Mesothelial cell of epicardium (in vitro differentiated cells): ENCODE results near the gene SP9. TPM values are rescaled to one million over a fixed set of nuclear protein-coding genes. Genes with fewer than 3 reads are reported as not detected.

ENCODE experiments used
- DNase-seq, 2 experiments: peaks; one replicate each; pipeline ENCODE4 v3.0.0; 2021; ENCODE audit warnings: low spot score in 2 of 2; ENCODE audit not compliant: unreplicated experiment in 2 of 2
- H3K27ac Mint-ChIP-seq: 2 replicates; pipeline ENCODE4 v1.8.0; 2021; ENCODE audit warnings: mixed read lengths
- H3K27me3 Mint-ChIP-seq: 2 replicates; pipeline ENCODE4 v1.8.0; 2021; ENCODE audit warnings: low read depth, mixed read lengths
- H3K36me3 Mint-ChIP-seq: 2 replicates; pipeline ENCODE4 v1.8.0; 2021; ENCODE audit warnings: mixed read lengths
- H3K4me1 Mint-ChIP-seq: 2 replicates; pipeline ENCODE4 v1.8.0; 2021; ENCODE audit warnings: mixed read lengths
- H3K4me3 Mint-ChIP-seq: 2 replicates; pipeline ENCODE4 v1.8.0; 2021; ENCODE audit warnings: mild to moderate bottlenecking, moderate library complexity, mixed read lengths
- H3K9me3 Mint-ChIP-seq: 2 replicates; pipeline ENCODE4 v1.8.0; 2021; ENCODE audit warnings: mixed read lengths
- total RNA-seq: library from RNA; stranded (reverse); gene quantifications from 3 replicates; pipeline ENCODE4 v1.2.1, GENCODE V29; 2021
- TF ChIP-seq, protein P1 (sequence below): fragments of 200-600 bp; sonication (generic); IDR thresholded peaks from one replicate; pipeline ENCODE4 v1.5.0; 2021; ENCODE audit warnings: antibody characterized with exemption; ENCODE audit not compliant: unreplicated experiment

Gene SP9
- total RNA-seq, 1 donor from 2014 or later = 1.1 TPM

- no peak for DNase-seq
- H3K36me3 Mint-ChIP-seq = no peaks in the 10 kb centered on the region
- peaks cover 19% of the 10 kb centered on the region for H3K4me1 Mint-ChIP-seq
- no peaks in the 10 kb centered on the region for H3K9me3 Mint-ChIP-seq
- TF ChIP-seq, protein P1, sequence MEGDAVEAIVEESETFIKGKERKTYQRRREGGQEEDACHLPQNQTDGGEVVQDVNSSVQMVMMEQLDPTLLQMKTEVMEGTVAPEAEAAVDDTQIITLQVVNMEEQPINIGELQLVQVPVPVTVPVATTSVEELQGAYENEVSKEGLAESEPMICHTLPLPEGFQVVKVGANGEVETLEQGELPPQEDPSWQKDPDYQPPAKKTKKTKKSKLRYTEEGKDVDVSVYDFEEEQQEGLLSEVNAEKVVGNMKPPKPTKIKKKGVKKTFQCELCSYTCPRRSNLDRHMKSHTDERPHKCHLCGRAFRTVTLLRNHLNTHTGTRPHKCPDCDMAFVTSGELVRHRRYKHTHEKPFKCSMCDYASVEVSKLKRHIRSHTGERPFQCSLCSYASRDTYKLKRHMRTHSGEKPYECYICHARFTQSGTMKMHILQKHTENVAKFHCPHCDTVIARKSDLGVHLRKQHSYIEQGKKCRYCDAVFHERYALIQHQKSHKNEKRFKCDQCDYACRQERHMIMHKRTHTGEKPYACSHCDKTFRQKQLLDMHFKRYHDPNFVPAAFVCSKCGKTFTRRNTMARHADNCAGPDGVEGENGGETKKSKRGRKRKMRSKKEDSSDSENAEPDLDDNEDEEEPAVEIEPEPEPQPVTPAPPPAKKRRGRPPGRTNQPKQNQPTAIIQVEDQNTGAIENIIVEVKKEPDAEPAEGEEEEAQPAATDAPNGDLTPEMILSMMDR = no peak
- no peak overlapping the region for H3K27ac Mint-ChIP-seq
- H3K4me3 Mint-ChIP-seq = no peak overlapping the region
- peaks cover 30% of the 10 kb centered on the region for H3K27me3 Mint-ChIP-seq
Measured at GRCh38 chr2:174322149-174322548, 12.6 kb upstream of the SP9 start.

GRCh38 chr2:174322746-174323145 is 12.0 kb upstream of the SP9 start:
- TF ChIP-seq, protein P1 = no peak

GRCh38 chr2:174324530-174324929 is 10.2 kb upstream of the SP9 start:
- no peak overlapping the region for H3K4me3 Mint-ChIP-seq
- TF ChIP-seq, protein P1 = no peak
- H3K27me3 Mint-ChIP-seq = peaks cover 48% of the 10 kb centered on the region

More at GRCh38 chr2:174322746-174323145, 12.0 kb upstream of the SP9 start:
- no peak overlapping the region for H3K4me3 Mint-ChIP-seq
- peaks cover 25% of the 10 kb centered on the region for H3K4me1 Mint-ChIP-seq
- peaks cover 36% of the 10 kb centered on the region for H3K27me3 Mint-ChIP-seq
- no peak for DNase-seq
- H3K36me3 Mint-ChIP-seq = no peaks in the 10 kb centered on the region
- H3K9me3 Mint-ChIP-seq = no peaks in the 10 kb centered on the region
- peak overlapping the region; percentile 45 for H3K27ac Mint-ChIP-seq

GRCh38 chr2:174325373-174326160 is 9.2 kb upstream of the SP9 start:
- Mint-ChIP-seq H3K36me3 (no peaks in the 10 kb centered on the region), H3K4me3 (peak overlapping the region; percentile 77), H3K9me3 (no peaks in the 10 kb centered on the region), H3K27me3 (peaks cover 59% of the 10 kb centered on the region), H3K27ac (peak overlapping the region; percentile 80), H3K4me1 (peaks cover 37% of the 10 kb centered on the region)
- no peak for DNase-seq
- TF ChIP-seq, protein P1 = no peak

More at GRCh38 chr2:174324530-174324929, 10.2 kb upstream of the SP9 start:
- DNase-seq = no peak
- no peak overlapping the region for H3K27ac Mint-ChIP-seq
- peaks cover 37% of the 10 kb centered on the region for H3K4me1 Mint-ChIP-seq
- no peaks in the 10 kb centered on the region for H3K36me3 Mint-ChIP-seq
- no peaks in the 10 kb centered on the region for H3K9me3 Mint-ChIP-seq

DNA sequence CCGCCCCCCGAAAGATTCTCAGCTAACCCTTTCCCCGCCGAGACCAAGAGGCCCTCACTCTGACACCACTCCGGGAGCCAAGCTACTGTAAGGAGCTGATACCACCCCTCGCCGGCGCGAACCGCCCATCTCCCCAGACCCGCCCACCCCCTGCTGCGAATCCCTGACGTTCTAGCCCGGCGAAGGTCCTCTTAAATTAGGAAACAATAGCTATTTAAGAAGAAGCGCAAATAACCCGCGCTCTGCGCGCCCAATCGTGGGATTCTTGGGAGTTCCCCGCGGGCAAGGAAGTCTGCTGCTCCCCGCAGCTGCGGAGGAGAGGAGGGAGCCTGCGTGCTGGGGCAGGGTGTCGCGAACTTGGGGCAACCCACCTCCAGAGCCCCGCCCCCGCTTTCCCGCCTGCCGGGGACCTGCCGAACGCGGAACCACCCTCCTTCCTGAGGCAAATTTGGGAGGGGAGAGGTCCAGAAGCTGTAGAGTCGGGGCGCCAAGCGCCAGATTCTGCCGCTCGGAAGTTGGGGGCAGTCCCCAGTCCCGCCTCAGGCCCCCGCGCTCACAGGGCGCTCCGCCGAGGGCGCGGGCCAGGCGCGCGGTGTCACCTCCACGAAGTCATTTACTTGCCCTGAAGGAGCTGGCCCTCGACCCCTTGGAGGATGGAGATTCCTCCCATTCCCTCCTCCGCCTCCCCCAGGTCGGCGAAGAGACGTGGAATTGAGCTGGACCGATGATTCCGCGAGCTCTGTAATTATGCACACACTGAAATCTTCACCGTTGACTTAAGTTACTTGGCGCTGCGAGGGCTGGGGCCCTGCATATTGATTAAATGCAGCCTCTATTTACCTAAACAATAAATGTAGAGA is 8.4 kb upstream of the SP9 start:
- H3K36me3 Mint-ChIP-seq = no peaks in the 10 kb centered on the region
- peaks cover 63% of the 10 kb centered on the region for H3K27me3 Mint-ChIP-seq
- peak overlapping the region; percentile 77 for H3K4me3 Mint-ChIP-seq
- peak in 1 of 2 experiments; percentile 49 for DNase-seq
- no peaks in the 10 kb centered on the region for H3K9me3 Mint-ChIP-seq
- H3K4me1 Mint-ChIP-seq = peaks cover 37% of the 10 kb centered on the region
- TF ChIP-seq, protein P1 = no peak
- peak overlapping the region; percentile 80 for H3K27ac Mint-ChIP-seq
